GM19395 (cell line): Measurements from ENCODE around the gene SEC61B.
"Not testable (repeated sequence)": the region's sequence is repeated elsewhere in the genome, so short reads cannot be mapped to it uniquely, and the experiment has no call there.

Experiments
- ATAC-seq: cut with Tn5 transposase; IDR thresholded peaks from one replicate; pipeline ENCODE4 v1.9.1; 2021; ENCODE audit warnings: mild to moderate bottlenecking, moderate library complexity; ENCODE audit not compliant: unreplicated experiment

Gene SEC61B

DNA sequence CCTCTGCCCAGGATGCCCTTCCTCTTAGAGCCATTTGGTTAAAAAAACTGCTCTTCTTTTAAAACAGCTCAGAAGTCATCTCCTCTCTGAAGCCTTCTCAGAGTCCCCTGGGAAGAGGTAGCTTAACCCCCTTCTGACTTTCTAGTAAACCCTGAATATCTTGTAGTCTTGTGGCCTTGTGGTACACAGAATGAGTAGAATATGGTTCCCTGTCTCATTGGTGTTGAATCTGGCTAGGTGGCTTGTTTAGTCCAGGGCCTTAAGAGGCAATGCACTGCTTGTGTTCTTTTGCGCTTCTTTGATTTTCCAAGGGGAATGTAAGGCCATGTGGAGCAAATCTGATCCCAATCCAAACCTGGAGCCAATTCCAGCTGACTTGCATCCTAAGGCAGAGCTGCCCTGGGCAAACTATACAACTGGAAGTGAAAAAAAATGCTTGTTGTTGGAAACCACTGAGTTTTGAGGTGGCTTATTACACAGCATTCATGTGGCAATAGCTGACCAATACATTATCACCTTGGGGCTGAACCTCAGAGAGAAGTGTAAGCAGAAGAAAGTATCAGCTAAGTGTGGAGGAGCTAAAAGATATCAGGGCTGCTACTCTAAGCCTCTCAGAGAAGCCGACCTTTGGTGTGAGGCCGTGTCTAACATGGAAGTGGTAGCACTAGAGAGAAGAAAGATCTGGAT lies 31.3 kb upstream of the SEC61B start:
- no peak for ATAC-seq

DNA sequence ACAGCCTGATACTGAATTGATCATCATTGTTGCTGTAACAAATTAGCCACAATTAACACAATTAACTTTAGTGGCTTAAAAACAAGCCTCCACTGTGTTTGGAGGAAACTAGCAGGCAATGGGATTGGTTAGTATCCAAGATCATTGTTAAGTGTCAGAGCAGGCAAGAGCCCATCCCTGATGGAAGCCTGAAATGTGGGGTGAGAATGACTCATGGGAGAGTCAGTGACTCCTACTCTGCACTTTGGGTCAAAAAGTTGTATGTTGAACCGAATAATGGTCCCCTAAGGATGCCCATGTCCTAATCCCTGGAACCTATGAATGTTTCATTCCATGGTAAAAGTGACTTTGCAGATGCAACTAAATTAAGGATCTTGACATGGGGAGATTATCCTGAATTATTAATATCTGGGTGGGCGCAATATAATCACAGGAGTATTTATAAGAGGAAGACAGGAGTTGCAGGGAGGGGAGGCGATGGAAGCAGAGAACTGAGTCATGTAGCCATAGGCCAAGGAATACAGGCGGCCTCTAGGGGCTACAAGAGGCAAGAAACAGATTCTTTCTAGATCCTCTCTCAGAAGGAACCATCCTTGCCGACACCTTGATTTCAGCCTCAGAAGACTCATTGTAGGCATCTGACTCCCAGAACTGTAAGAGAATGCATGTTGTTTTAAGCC lies 29.2 kb upstream of the SEC61B start:
- ATAC-seq = no peak

DNA sequence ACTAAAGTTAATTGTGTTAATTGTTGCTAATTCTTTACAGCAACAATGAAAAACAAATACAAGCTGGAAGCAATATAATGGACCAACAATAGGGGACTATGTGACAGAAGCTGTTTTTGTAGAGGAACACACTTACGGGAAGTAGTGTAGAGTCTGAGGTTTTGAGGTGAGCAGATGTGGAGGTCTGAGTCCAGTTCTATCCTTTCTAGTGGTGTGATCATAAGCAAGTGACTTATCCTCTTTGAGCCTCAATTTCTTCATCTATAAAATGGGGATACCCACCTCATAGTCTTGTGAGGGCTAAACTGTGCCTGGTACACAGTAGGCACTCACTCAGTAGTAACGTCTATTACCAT lies 28.6 kb upstream of the SEC61B start:
- ATAC-seq = no peak

DNA sequence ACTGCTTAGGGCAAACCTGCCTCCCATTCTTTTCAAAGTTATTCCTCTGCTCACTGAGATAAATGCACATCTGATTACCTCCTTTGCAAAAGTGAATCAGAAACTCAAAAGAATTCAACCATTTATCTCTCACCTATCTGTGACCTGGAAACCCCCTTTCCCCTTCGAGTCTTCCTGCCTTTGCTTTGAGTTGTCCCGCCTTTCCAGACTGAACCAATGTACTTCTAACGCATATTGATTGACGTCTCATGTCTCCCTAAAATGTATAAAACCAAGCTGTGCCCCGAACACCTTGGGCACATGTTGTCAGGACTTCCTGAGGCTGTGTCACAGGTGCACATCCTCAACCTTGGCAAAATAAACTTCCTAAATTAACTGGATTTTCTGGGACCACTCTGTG lies 25.6 kb upstream of the SEC61B start:
- ATAC-seq = not testable (repeated sequence)

DNA sequence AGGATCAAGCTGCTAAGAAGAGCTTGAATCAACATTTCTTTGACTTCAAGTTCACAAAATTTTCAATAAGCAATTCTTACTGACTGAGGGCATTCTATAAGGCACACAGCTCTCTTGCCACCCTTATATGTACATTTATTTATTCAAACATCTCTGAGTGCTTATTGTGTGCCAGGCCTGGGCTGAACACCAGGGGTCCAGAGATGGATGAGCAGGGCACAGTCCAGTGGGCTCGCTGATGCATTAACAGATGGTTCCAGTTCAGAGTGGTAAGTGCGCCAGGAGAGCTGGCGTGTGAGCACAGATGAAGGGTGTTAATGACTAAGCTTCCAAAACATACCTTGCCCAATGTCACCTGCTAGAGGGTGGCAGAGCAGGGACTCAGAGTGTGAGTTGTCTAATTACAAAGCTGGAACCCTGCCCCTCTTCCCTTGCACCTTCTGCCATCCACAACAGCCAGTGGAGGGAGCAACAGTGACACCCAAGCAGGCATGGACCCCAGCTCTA lies 24.9 kb upstream of the SEC61B start:
- ATAC-seq = no peak

DNA sequence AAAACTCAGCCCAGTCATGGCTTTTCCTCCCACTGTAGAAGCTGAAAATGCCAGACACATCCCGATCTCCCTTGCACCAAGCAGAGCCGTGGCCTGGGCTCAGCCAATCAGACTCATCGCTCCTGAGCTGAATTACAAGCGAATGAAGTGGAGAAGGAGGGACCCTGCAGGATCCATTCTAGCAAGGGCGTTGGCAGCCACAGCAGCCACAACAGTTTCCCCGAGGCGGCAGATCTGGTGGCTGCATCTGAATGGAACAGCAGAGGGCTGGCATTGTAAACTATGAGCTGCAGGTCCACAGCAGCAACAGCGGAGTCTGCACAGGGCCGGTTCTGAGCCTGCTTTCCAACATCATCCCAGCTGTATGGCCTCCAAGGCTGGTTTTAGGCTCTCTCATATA lies 24.1 kb upstream of the SEC61B start:
- no peak for ATAC-seq

DNA sequence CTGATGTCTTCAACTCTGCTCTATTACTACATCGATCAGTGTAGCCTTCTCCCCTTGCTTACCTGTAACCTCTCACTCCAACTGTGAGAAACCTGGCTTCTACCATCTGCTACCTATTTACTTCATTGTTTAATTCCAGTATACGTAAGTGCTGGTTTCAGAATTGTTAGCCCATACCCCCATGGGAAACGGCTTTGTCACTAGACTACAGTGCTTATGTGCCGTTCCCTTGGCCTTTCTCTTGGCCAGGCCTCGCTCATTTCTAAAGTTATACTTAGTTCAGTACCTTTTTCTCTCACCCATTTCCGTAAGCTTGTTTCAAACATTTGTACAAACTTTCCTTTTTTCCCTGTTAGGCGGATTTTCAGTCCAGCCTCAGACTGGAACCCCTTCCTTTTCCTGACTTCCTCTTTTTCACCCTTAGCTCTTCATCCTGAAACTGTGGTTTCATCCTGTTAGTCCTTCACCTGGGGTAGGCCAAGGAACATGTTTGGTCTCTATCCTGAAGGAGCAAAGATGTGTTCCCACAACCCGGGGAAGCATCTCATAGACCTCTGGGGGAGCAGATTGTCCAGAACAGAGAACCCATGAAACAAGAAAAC lies 22.0 kb upstream of the SEC61B start:
- no peak for ATAC-seq

DNA sequence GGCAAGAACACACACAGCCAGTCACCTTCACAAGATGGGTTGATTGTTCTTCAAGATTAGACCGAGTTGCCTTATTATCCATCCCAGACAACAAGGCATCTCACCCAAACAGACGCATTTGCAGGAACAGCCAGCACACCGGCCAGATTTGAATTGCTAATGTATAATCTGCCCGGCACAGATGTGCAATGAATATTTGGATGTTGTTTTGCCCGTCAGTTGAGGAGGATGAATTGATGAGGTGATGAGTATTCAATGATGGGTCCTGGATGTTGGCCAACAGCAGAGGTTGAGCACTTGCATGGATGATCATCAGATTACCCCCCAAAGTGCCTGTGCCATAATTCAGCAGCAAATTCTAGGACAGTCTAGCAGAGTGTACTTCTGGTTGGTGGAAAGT lies 20.5 kb upstream of the SEC61B start:
- no peak for ATAC-seq

DNA sequence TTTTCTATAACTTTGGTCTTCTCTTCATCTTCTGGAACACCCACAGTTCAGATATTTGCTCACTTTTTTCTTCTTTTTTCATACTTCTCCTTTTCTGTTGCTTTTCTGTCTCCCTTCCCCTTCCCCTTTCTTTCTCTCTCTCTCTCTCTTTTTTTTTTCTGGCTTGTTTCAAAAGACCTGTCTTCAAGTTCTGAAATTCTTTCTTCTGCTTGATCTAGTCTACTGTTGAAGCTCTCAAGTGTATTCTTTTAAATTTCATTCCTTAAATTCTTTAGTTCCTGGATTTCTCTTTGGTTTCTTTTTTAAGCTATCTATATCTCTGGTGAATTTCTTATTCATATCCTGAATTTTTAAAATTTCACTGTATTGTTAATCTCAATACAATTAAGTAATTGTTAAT lies 11.5 kb upstream of the SEC61B start:
- ATAC-seq = no peak

DNA sequence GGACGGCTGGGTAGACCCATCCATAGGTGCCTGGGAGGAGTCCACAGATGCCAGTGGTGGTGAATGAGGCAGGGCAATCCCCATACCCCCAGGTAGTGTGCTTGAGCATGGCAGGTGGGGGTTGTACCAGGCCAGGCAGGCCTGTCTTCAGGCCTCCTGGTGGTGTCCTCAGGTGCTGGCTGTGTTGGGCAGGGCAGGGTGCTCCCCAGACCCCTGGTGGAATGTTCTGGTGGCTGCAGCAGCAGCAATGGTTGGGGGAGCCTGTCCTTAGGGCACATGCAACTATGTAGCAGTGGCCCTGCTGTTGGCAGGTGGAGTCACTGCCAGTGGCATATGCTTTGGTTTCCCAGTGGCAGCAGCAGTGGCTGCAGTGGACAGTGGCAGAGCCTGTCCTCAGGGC lies 10.3 kb upstream of the SEC61B start:
- no peak for ATAC-seq

DNA sequence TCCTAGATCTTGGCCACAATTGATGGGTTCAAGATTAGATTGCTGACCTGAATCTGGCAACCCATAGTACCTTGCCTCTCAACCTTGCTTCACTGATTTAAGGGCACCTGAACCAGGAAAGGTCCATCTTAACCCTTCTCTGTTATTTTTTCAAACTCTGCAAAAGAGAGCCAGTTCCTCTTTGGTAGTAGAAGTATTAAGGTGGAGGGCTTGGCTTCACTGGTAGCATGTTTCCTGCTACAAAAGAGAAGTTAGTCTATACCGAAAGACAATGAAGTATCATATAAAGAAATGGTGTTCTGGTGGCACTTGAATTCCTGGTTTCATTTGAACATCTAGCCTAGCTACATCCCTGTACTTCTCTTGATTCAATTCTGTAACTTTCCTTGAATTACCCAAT lies 8.9 kb upstream of the SEC61B start:
- no peak for ATAC-seq

DNA sequence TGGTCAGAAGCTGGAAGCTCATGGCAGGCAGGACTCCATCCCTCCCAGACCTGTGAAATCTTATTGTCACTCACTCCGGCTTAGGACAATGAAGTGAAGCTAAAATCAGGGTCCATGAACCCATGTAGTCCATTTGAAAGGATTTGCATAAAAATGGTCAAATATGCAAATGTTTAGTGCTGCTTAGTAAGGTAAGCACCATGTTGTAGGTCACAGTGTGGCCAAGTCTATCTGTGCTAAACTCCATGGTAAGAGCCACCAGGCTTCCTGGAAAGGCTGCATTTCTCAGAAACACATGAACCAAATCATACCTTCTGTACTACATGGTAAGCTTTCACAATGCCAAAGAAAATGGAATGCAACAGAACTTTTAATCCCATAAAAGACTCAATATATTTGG lies 6.0 kb upstream of the SEC61B start:
- ATAC-seq = no peak

DNA sequence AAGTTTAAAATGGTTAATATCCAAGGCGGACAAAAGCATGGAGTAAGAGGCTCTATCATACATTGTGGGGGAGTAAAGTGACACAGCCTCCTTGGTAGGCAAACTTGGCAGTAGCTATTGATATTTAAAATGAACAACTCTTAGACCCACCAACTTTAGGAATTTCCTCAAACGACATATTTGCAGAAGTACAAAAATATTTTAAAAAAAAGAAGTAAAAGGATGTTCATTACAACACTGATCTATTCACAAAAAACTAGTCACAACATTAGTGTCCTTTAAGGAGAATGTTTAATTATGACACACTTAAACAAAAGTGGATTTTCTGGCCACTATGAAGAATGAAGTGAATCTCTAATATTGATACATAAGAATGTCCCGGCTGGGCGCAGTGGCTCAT lies 2.1 kb upstream of the SEC61B start:
- no peak for ATAC-seq

DNA sequence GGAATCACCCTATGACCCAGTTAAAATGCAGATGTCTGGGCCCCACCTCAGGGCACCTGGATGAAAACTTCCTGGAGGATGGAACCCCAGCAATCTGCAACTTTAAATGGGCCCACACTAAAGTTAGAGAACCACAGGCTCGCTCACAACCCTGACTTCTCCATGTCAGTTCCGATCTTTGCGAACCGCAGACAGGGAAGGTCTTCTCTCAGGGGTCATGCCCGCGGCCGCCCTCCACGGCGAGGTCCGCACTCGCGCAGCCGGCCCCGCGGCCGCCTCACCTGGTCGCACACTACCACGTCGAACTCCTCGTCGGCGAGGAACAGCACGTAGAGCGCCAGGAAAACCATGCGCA lies 839 bp upstream of the SEC61B start:
- peak; percentile 29 for ATAC-seq

DNA sequence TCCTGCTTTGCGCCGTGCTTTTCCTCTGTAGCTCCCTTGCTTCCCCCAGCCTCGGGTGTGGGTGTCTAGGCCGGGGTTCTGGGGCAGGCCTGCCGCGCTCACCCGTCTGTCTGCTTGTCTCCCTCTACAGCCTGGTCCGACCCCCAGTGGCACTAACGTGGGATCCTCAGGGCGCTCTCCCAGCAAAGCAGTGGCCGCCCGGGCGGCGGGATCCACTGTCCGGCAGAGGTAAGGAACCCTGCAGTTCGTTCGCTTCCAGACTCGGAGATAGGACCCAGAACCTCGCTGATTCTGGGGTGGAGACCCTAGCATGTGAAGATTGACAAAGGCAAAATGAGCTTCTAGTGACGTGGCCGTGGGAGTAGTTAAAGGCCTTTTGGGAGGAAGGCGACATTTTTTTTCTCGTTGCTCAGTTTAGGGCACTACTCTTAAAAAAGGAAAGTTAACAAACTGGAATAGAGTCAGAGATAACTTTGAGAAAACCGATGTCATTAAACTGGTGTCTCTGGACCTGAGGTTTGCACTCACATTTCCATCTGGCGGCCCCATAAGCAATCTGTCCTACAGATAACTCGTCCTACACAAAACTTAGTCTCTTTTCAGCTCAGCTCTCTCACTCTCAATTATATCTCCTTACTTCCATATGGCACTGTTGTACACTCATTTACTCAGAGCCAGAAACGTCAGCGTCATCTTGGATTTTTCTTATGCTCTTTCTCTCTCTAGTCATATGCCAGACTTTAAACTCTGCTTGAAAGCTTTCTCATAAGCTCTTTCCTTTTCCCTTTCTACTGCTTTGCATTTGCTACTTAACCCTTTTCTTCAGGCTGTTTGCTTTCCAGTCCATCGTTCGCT lies 561 bp downstream of the SEC61B start:
- peak; percentile 24 for ATAC-seq

DNA sequence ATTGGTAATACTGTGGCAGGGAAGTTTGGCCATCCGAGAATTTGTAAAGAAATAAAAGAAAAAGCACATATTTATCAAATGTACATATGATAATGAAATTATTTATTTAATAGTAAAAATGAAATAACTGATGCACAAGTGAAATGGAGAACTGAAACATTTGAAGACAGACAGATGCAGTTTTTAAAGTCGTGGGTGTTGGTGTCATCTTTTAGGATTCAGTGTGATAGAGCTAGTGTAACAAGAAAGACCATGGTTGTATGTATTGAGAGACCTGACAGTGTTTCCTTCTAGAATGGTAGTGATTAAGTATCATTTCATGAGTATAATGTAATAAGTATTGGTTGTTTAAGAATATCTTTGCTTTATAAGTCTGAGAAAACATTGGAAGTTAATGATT lies 2.4 kb downstream of the SEC61B start:
- ATAC-seq = no peak

DNA sequence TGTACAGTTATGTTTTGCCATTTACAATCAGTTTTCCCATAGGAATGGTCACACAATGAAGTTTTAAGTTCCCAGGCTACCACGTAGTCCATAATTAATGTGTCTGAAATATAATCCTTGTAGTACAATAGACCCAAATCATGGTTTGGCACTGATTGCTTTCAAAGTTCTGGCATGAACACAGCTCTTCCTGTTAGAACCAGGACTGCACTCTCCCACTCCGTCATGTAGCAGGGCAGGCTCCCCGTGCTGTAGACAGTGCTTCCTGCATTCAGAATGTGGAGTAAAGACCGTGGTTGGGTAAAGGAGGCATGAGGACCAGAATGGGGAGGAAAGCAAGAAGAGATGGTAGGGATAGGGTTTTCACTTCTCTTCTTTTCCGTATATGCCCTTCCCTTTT lies 4.0 kb downstream of the SEC61B start:
- ATAC-seq = no peak

DNA sequence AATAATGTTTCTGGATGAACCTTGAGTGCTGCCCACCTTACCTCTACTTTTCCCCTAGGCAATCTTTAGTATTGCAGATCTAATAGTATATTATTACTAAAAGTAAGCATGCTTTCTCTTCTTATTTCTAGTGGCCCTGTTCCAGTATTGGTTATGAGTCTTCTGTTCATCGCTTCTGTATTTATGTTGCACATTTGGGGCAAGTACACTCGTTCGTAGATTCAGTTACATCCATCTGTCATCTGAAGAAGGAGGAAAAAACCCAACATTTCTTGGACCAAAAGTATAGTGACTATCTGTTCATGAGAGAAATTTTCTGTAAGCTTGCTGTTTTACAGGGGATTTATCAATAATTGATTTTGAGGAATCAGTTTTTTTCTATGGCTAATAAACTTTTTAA lies 8.1 kb downstream of the SEC61B start:
- ATAC-seq = no peak

DNA sequence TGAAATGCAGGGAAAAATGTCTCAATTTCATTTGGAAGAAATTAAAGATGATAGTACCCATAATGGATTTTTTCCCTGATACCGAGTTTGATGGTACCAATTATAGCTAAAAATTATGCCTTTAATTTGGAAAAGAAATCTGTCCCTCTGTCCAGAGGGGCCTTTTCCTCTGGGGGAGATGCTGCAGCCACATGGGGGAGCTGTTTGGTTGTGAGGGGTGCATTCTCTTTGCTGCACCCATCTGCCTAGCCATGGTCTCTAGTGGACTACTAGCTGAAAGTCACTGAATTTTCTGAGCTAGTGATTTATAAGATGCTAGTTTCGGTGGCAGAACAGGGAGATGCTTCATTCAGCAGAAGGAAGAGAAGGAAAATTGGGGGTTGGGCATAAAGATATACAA lies 9.6 kb downstream of the SEC61B start:
- no peak for ATAC-seq

DNA sequence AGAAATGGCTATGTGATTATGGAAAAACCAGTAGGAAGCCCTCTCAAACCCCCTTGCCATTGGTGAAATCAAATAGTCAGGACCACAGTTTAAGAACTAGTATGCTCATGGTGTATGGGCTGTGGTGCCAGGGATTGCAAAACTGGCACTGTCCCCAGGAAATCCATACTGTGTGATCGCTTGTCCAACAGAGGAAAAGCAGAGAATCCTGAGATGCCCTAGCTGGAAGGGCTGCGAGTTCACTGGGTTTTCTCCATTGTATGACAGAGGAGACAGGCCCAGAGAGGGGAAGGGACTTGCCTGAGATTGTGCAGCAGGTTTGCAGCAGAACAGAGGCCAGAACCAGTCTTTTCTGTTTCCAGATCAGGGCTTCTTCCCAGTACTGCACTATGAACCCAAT lies 12.5 kb downstream of the SEC61B start:
- no peak for ATAC-seq

DNA sequence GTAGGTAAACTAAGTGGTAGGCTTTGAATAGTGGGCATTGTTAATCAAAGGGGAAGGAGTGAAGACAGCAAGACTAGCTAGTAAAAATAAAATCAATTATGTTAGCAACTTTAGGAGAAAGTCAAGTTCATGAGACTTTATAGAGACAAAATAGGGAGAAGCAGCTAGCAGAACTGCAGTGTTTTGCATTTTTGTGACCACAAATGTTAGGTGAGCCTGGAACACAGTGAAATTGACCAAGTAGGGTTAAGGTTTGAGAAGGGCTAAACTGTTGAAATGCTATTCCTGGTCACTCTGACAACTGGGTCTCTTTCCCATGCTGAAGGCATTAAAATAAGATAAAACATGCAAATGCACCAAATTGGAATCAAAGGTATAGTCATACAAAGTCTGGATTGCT lies 13.0 kb downstream of the SEC61B start:
- no peak for ATAC-seq
